Lung (tissue), 12 donors: ENCODE data around the gene PA2G4. TPM values are rescaled to one million over a fixed set of nuclear protein-coding genes. Genes with fewer than 3 reads are reported as not detected.

ENCODE experiments used
- ATAC-seq: fragments of 200-7000 bp; cut with Tn5 transposase; one replicate; pipeline ENCODE4 v1.9.1; 2020; ENCODE audit warnings: moderate number of reproducible peaks; ENCODE audit not compliant: insufficient read depth, low FRiP score
- DNase-seq, 3 donors: peaks; one replicate each; pipeline ENCODE4 v3.0.0-alpha.2; 2013 to 2017
- H3K27ac ChIP-seq, 2 donors: one replicate each; pipeline ENCODE4 v1.5.1; 2013; ENCODE audit warnings: mild to moderate bottlenecking in 2 of 2, moderate library complexity in 2 of 2, control low read depth in 1 of 2, inconsistent platforms in 1 of 2, low read depth in 1 of 2, low read length in 1 of 2
- H3K27me3 ChIP-seq, 3 donors: one replicate each; pipeline ENCODE4 v1.5.1; 2013; ENCODE audit warnings: low read length in 2 of 3; ENCODE audit not compliant: control insufficient read depth in 3 of 3, insufficient read depth in 3 of 3
- H3K36me3 ChIP-seq, 4 donors: one replicate each; pipeline ENCODE4 v1.5.1; 2013; ENCODE audit warnings: low read length in 4 of 4, mild to moderate bottlenecking in 1 of 4, moderate library complexity in 1 of 4; ENCODE audit not compliant: control insufficient read depth in 4 of 4, insufficient read depth in 4 of 4
- H3K4me1 ChIP-seq, 5 donors: one replicate each; pipeline ENCODE4 v1.5.1; 2013; ENCODE audit warnings: low read length in 5 of 5, mild to moderate bottlenecking in 2 of 5, moderate library complexity in 1 of 5; ENCODE audit not compliant: control insufficient read depth in 5 of 5, insufficient read depth in 5 of 5
- H3K4me3 ChIP-seq: one replicate; pipeline ENCODE4 v1.5.1; 2013; ENCODE audit warnings: mild to moderate bottlenecking, control low read depth, moderate library complexity
- H3K9ac ChIP-seq, 2 donors: one replicate each; pipeline ENCODE4 v1.5.1; 2013; ENCODE audit warnings: low read length in 2 of 2, control low read depth in 1 of 2; ENCODE audit not compliant: insufficient read depth in 1 of 2
- H3K9me3 ChIP-seq, 4 donors: one replicate each; pipeline ENCODE4 v1.5.1; 2013; ENCODE audit warnings: low read length in 3 of 4, mild to moderate bottlenecking in 1 of 4, moderate library complexity in 1 of 4; ENCODE audit not compliant: control insufficient read depth in 4 of 4, insufficient read depth in 3 of 4
- WGBS, 2 donors: extraction: QIAGEN DNeasy Blood & Tissue Kit; methylation state at CpG; one replicate each; pipeline ENCODE4 v1.1.7; 2013; 5-methylcytosine and 5-hydroxymethylcytosine counted together
- polyA plus RNA-seq, 2 donors: library from polyadenylated mRNA; stranded (reverse); fragments of 200-250 nt; gene quantifications; one replicate each; pipeline ENCODE4 v1.2.1, GENCODE V29; 2013
- total RNA-seq, 2 donors: library from RNA; depleted of rRNA in 1 of 2; stranded (reverse); fragments of >200 nt in 1 of 2; gene quantifications; one replicate each; pipeline ENCODE4 v1.2.1, GENCODE V29; 2014 to 2021
- TF ChIP-seq, protein P1 (sequence below): IDR thresholded peaks from 2 replicates; pipeline ENCODE4 v1.5.1; 2012; ENCODE audit warnings: mild to moderate bottlenecking; ENCODE audit errors: control extremely low read depth, extremely low read depth
- donor health status: control.
- donor health status: control.
- donor health status: Bipolar disorder and iron deficiency.
- donor health status: healthy.
- donor health status: DM: yes; HTN: yes; CAD: no.

The PA2G4 gene
- total and polyA plus RNA-seq, 4 donors = 80.2 to 137 (median 89.4) TPM

- no peaks in the 10 kb centered on the region for H3K27me3 ChIP-seq
- peak; percentile 53 to 56 (median 53) for DNase-seq
- TF ChIP-seq, protein P1, sequence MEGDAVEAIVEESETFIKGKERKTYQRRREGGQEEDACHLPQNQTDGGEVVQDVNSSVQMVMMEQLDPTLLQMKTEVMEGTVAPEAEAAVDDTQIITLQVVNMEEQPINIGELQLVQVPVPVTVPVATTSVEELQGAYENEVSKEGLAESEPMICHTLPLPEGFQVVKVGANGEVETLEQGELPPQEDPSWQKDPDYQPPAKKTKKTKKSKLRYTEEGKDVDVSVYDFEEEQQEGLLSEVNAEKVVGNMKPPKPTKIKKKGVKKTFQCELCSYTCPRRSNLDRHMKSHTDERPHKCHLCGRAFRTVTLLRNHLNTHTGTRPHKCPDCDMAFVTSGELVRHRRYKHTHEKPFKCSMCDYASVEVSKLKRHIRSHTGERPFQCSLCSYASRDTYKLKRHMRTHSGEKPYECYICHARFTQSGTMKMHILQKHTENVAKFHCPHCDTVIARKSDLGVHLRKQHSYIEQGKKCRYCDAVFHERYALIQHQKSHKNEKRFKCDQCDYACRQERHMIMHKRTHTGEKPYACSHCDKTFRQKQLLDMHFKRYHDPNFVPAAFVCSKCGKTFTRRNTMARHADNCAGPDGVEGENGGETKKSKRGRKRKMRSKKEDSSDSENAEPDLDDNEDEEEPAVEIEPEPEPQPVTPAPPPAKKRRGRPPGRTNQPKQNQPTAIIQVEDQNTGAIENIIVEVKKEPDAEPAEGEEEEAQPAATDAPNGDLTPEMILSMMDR = no peak
- peak overlapping the region; percentile 35 to 81 for H3K9ac ChIP-seq
- WGBS, 2 donors = 7 to 11% methylated on average over 12 of the region's 12 CpGs
- peaks cover 0 to 11% (median 4%) of the 10 kb centered on the region in 4 donors for H3K36me3 ChIP-seq
- H3K27ac ChIP-seq = peak overlapping the region; percentile 90 to 94
- peak overlapping the region; percentile 18 for H3K4me3 ChIP-seq
- no peaks in the 10 kb centered on the region for H3K9me3 ChIP-seq
- H3K4me1 ChIP-seq = peaks cover 9 to 34% (median 14%) of the 10 kb centered on the region in 5 donors
- peak; percentile 19 for ATAC-seq
Measured at GRCh38 chr12:56151672-56152131, 47.3 kb downstream of the PA2G4 start.

DNA sequence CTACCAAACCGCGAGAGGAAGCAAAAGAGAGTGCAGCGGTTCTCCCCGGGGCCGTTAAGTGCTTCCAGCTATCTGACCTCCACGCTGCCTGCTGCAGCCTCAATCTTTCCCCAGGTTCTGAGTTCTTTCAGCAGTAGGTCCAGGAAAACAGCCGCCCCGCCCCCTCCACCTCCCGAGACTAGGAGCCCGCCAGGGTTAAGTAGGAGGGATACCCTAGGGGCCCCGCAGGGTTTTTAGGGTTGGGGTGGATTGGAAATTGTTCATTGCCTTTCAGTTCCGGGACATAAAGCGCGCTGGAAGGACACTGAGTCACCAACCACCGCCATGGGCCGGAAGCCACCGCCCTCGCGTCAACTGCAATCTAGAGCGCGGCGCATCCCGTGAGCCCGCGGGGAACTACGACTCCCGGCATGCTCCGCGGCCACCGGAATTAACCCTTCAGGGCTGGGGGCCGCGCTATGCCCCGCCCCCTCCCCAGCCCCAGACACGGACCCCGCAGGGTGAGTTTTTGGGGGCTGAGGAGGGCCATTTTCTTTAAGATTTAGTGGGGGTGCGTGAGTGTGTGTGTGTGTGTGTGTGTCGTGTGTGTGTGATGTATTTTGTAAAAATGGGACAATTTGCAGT lies 47.9 kb downstream of the PA2G4 start, which contains the start of gene MYL6B:
Gene MYL6B (plus strand): TSS at position 456 of the 624 bp plus-strand sequence. CDS start 1,332 bp downstream, outside the sequence.
- 0 to 1% methylated on average over 37 of the region's 37 CpGs for WGBS, 2 donors

GRCh38 chr12:56152756-56153677 lies 48.7 kb downstream of the PA2G4 start:
- no peaks in the 10 kb centered on the region for H3K9me3 ChIP-seq
- no peaks in the 10 kb centered on the region for H3K27me3 ChIP-seq
- DNase-seq (no peak), ATAC-seq (no peak)
- H3K36me3 ChIP-seq = peaks cover 0 to 11% (median 4%) of the 10 kb centered on the region in 4 donors
- peak overlapping the region; percentile 59 to 94 for H3K27ac ChIP-seq
- 14 to 20% methylated on average over 8 of the region's 8 CpGs for WGBS, 2 donors
- peaks cover 7 to 30% (median 10%) of the 10 kb centered on the region in 5 donors for H3K4me1 ChIP-seq
- H3K9ac ChIP-seq = peak overlapping the region; percentile 35 to 85
- H3K4me3 ChIP-seq = peak overlapping the region; percentile 18
- TF ChIP-seq, protein P1 = no peak

More for the DNA sequence above, 47.9 kb downstream of the PA2G4 start, which contains the start of gene MYL6B:
- Histone ChIP-seq H3K27me3 (no peaks in the 10 kb centered on the region), H3K4me1 (peaks cover 9 to 33% (median 9%) of the 10 kb centered on the region in 5 donors), H3K9ac (peak within 1 kb of the TSS; percentile 35 to 85), H3K27ac (peak within 1 kb of the TSS; percentile 90 to 94), H3K36me3 (peaks cover 0 to 11% (median 4%) of the 10 kb centered on the region in 4 donors), H3K4me3 (peak within 1 kb of the TSS; percentile 18), H3K9me3 (no peaks in the 10 kb centered on the region)
- ATAC-seq (peak; percentile 96), DNase-seq (peak; percentile 93 to 96 (median 95))
- TF ChIP-seq, protein P1 = no peak
